Keratinocyte (primary cell): ENCODE results near the gene SPATA2.
"Not testable (repeated sequence)": the region's sequence is repeated elsewhere in the genome, so short reads cannot be mapped to it uniquely, and the experiment has no call there.

Source experiments
- CTCF ChIP-seq, 3 experiments: IDR thresholded peaks in 1 of 3; conservative IDR thresholded peaks in 1 of 3; optimal IDR thresholded peaks in 1 of 3; 2 replicates in 2 of 3; 3 replicates in 1 of 3; pipeline versions ENCODE3 to v1.5.1; 2011; ENCODE audit warnings: low read length in 3 of 3, mild to moderate bottlenecking in 3 of 3, moderate library complexity in 2 of 3, control low read depth in 1 of 3, inconsistent platforms in 1 of 3; ENCODE audit not compliant: insufficient read depth in 2 of 3; ENCODE audit errors: extremely low read depth in 1 of 3
- EZH2 ChIP-seq: IDR thresholded peaks from one replicate; pipeline ENCODE4 v1.6.1; 2012; ENCODE audit warnings: inconsistent platforms, mild to moderate bottlenecking, low read length, moderate library complexity

DNA sequence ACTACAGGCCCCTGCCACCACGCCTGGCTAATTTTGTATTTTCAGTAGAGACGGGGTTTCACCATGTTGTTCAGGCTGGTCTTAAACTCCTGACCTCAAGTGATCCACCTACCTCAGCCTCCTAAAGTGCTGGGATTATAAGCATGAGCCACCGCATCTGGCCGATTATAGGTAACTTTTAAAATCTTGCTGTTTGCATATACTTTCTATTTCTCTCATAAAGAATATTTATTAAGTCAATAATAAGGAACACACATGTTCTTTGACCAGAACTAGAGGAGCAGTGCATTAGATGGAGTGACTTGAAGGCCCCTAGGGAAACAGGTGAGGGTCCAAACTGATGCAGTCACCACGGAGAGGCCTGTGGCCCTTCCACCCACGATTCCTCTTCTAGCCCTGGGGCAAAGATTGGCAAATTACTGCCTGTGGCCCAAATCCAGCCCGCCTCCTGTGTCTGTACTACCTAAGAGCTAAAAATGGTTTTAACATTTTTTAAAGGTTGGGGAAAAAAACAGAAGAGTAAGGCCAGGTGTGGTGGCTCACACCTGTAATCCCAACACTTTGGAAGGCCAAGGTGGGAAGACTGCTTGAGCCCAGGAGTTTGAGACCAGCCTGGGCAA, 19.7 kb downstream of the SPATA2 start:
- not testable (repeated sequence) for TF ChIP-seq CTCF (optimal IDR thresholded peaks at IDR 0.05 in 1 of 3, IDR thresholded peaks at IDR 0.05 in 1 of 3, conservative IDR thresholded peaks at IDR 0.05 in 1 of 3; ENCODE audit: extremely low read depth in 1 of 3, insufficient read depth in 2 of 3, low read length in 3 of 3); EZH2
